Lower leg skin (tissue), 4 donors: Measurements from ENCODE around the gene STARD3. TPM values are rescaled to one million over a fixed set of nuclear protein-coding genes. Genes with fewer than 3 reads are reported as not detected.

ENCODE experiments used
- DNase-seq, 2 donors: peaks; one replicate each; pipeline ENCODE4 v3.0.0-alpha.2; 2019; ENCODE audit warnings: low spot score in 2 of 2
- H3K4me3 ChIP-seq: fragments of 200-600 bp; sonication (generic); 2 replicates; pipeline ENCODE4 v1.5.1; 2017; ENCODE audit warnings: mild to moderate bottlenecking, low read depth; ENCODE audit not compliant: poor library complexity, severe bottlenecking
- CTCF ChIP-seq, 3 donors: fragments of 450-650 bp; IDR thresholded peaks; one replicate each; pipeline ENCODE4 v1.5.1; 2016; ENCODE audit warnings: antibody characterized with exemption in 3 of 3, mild to moderate bottlenecking in 3 of 3, moderate library complexity in 2 of 3
- POLR2A ChIP-seq, 2 donors: fragments of 450-650 bp; IDR thresholded peaks; one replicate each; pipeline ENCODE4 v1.6.1; 2016 to 2017; ENCODE audit warnings: antibody characterized with exemption in 2 of 2, mild to moderate bottlenecking in 1 of 2, moderate library complexity in 1 of 2
- WGBS, 2 donors: methylation state at CpG; one replicate each; pipeline ENCODE4 v1.1.5; 2018; 5-methylcytosine and 5-hydroxymethylcytosine counted together
- intact Hi-C: fragments of 100-400 bp; cut with DNase I; formaldehyde crosslinking; loops from one replicate; pipeline ENCODE4 v1.15.0; 2023; ENCODE audit warnings: low total_unique reads
- total RNA-seq, 4 donors: library from RNA; depleted of rRNA; stranded (reverse); fragments of >200 nt; gene quantifications; one replicate each; pipeline ENCODE4 v1.1.0, GENCODE V29; 2016

STARD3 gene
- total RNA-seq, 4 donors from 2014 or later: 47.7 to 99.7 (median 65.7) TPM

GRCh38 chr17:39650121-39650579 is 13.2 kb downstream of the STARD3 start:
- WGBS, 2 donors: 86 to 92% methylated on average over 11 of the region's 11 CpGs
- DNase-seq: no peak
- no peak for TF ChIP-seq POLR2A (IDR thresholded peaks at IDR 0.05)
- TF ChIP-seq CTCF (IDR thresholded peaks at IDR 0.05): no peak
- intact Hi-C loops: no loop called here
- no peak overlapping the region for H3K4me3 ChIP-seq

- WGBS, 2 donors: 55 to 57% methylated on average over 8 of the region's 8 CpGs
- no peak for DNase-seq
- intact Hi-C loops: no loop called here
- no peak overlapping the region for H3K4me3 ChIP-seq
- no peak for TF ChIP-seq POLR2A (IDR thresholded peaks at IDR 0.05)
- no peak for TF ChIP-seq CTCF (IDR thresholded peaks at IDR 0.05)
These were observed 15.1 kb downstream of the STARD3 start for GRCh38 chr17:39651923-39652586.

- WGBS, 2 donors: 66 to 71% methylated on average over 7 of the region's 7 CpGs
- H3K4me3 ChIP-seq: no peak overlapping the region
- no peak for DNase-seq
- TF ChIP-seq CTCF (IDR thresholded peaks at IDR 0.05) (no peak), POLR2A (IDR thresholded peaks at IDR 0.05) (no peak)
- intact Hi-C loops: no loop called here
These were observed 15.8 kb downstream of the STARD3 start for GRCh38 chr17:39652587-39653315.

- intact Hi-C loops: no loop called here
- 78 to 83% methylated on average over 10 to 12 of the region's 12 CpGs for WGBS, 2 donors
- no peak for TF ChIP-seq POLR2A (IDR thresholded peaks at IDR 0.05)
- H3K4me3 ChIP-seq: no peak overlapping the region
- no peak for DNase-seq
These were observed 16.3 kb downstream of the STARD3 start for GRCh38 chr17:39653316-39653661.

GRCh38 chr17:39653662-39654331 is 16.9 kb downstream of the STARD3 start:
- peak in 1 of 2 donors; percentile 92 for DNase-seq
- TF ChIP-seq CTCF (IDR thresholded peaks at IDR 0.05): peak in 1 of 3 donors; percentile 20
- no peak for TF ChIP-seq POLR2A (IDR thresholded peaks at IDR 0.05)
- no peak overlapping the region for H3K4me3 ChIP-seq
- WGBS, 2 donors: 71 to 72% methylated on average over 14 of the region's 14 CpGs
- intact Hi-C loops: no loop called here

- 90 to 92% methylated on average over 2 of the region's 2 CpGs for WGBS, 2 donors
- H3K4me3 ChIP-seq: no peak overlapping the region
- intact Hi-C loops: no loop called here
- TF ChIP-seq CTCF (IDR thresholded peaks at IDR 0.05) (no peak), POLR2A (IDR thresholded peaks at IDR 0.05) (no peak)
- DNase-seq: no peak
These were observed 18.2 kb downstream of the STARD3 start for GRCh38 chr17:39655105-39655504.
